H4 (cell line): ENCODE data around the gene RAPGEF3. TPM values are rescaled to one million over a fixed set of nuclear protein-coding genes. Genes with fewer than 3 reads are reported as not detected.

Source experiments
- DNase-seq: peaks from one replicate; pipeline ENCODE4 v3.0.0-alpha.2; 2015; ENCODE audit warnings: low spot score
- total RNA-seq: library from RNA; depleted of rRNA; stranded (reverse); fragments of >200 nt; shearing (Covaris generic); gene quantifications from 2 replicates; pipeline ENCODE4 v1.2.3, GENCODE V29; 2014

RAPGEF3 gene
- total RNA-seq, 1 experiment from 2014 or later: 2.0 TPM

DNA sequence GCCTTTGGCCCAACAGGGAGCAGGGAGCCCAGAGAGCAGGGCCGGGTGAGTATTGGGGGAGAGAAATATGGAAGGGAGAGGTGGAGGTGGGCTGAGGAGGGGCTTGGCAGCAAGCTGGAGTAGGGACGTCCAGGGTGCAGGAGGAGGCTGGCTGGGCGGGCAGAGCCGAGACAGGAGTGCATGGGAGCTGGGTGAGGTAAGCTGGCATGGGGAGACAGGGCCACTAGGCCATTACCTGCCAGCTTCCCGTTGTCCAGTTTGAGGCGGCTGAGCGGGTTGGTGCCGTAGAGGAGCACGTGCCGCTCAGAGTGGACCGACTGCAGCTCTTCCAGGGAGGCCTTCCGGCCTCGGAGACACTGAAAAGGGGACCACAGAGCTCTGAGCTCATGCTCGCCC is 32.7 kb upstream of the RAPGEF3 start:
- DNase-seq: no peak

DNA sequence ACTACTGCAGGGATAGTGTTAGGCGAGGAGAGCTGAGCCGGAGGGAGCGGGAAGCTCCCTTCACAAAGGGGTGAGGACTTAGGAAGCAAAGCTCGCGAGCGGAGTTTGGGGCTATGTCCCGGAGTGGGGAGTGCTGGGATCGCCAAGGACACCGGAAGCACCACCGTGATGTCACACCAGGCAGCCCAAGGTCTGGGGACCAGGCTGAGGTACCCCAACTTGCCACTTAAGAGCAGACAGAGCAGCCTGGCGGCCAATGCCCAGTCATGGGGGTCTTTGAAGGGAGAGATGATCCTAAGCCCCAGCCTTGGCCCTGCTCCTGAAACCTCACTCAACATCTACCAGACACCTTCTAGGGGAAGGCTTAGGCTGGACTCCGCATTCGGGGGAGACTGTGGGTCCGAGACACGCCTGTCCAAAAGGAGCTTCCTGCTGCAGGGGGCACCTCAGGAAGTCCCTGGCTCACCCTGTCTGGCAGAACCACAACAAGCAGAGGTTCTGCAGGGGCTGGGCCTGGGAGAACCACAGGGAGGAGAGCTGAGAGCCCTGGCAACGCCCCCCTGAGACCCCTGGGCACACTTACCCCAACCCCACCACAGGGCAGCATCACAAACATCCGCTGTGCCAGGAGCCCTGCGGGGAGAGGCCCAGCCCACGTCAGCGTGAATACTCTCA is 32.1 kb upstream of the RAPGEF3 start:
- DNase-seq: no peak

DNA sequence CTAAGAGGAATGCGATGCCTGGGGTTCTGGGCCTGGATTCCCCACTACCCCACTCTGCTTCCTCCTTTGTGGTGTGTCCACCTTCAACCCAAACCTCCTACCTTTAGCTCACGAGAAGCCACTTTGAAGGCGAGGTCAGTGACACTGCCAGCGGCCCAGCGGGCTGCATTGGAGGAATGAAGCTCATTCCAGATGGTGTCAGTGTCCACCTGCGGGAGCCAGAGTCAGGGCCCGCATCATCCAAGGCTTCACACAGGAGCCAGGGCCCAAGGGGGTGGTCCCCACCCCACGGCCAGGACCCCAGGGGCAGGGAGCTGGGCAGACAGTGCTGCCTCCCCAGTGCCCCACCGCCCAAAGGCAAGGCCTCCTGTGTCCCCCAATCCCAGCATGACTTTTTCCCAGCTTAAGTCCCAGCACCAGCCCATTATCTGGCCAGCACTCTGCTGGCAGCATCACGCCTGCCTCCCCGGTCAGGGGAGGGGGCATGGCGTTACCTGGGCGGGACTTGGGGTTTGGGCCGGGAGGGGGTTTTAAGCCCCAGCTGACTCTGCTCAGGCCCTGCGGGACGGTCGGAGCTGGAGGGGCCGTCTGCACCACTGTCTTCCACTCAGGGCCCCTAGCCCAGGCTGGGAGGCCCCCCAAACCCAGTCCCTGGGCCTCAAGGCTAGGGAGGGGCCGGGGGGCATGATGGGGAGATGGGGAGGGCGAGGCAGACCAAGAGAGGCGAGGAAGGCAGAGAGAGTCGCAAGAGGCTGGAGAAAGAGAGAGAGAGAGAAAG is 31.2 kb upstream of the RAPGEF3 start:
- DNase-seq: no peak

DNA sequence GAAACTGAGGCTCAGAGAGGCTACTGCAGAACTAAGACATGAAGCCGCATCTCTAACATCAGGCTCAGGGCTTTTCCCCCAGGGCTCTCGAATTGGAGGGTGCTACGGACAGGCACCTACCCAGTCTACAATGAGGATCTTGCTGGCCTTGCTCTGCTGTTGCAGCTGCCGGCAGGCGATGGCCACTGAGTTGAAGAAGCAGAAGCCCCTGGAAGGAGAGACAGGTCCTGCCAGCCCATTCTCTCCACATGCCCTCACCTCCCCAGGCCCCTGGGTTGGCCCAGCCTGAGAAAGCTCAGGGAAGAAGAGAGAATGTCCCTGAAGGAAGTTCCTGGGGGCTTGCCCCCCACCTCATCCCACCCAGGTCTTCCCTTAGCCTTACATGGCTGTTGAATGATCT is 30.5 kb upstream of the RAPGEF3 start:
- DNase-seq: no peak

DNA sequence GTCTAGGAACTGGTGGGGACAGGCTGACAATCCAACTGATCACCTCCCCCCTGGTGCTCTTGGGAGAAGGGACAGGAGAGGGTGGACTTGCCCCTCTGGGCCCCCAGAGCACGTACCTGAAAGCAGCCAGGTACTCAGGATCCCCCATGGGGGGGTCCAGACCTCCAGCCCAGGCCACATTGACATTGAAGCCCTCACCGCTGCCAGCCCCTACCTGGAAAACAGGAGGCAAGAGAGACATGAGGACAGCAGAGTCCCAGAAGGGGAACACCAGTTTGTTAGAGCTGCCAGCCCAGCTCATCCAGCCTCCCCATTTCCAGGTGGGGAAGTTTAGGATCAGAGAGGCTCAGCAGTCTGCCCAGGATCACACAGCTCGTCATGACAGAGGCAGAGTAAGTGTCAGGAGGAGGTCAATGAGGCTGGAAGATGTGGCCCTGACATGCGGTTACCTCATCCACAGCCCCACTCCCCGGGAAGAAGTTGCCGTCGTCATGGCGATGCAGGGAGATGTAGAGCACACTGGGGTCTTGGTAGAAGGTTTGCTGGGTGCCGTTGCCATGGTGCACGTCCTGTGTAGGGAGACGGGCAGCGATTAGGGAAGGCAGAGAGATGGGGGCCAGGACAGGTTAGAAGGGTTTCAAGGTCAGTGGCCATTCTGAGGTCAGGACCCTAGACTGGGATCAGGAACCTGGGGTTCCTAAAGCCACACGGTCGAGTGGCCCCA is 29.1 kb upstream of the RAPGEF3 start:
- DNase-seq: no peak

DNA sequence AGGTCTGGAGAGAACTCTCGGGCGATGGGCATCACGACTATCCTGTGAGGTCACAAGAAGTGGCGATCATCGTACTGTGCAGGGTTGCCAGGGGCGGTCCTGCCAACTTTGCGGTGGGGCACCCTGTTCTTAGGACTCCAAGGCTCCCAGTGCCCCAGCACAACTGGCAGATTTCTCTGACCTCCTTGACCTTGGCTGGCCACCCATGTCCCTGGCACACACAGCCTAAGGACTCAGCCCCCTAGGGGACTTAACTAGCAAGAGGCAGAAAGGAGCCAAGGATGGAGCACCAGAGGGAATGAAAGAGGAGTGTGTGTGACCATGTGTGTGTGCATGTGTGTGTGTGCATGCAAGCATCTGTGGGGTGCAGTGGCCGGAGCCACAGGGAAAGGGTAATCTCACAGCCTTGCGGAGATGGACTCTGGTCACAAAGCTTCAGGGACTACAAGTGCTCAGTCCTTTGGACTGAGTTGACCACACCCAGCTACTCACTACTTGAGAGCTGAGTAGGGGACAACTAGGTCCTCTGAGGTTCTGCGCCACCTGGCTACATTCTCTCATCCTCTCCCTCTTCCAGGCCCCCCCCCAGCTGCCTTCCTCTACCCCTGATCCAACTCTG is 28.1 kb upstream of the RAPGEF3 start:
- no peak for DNase-seq

DNA sequence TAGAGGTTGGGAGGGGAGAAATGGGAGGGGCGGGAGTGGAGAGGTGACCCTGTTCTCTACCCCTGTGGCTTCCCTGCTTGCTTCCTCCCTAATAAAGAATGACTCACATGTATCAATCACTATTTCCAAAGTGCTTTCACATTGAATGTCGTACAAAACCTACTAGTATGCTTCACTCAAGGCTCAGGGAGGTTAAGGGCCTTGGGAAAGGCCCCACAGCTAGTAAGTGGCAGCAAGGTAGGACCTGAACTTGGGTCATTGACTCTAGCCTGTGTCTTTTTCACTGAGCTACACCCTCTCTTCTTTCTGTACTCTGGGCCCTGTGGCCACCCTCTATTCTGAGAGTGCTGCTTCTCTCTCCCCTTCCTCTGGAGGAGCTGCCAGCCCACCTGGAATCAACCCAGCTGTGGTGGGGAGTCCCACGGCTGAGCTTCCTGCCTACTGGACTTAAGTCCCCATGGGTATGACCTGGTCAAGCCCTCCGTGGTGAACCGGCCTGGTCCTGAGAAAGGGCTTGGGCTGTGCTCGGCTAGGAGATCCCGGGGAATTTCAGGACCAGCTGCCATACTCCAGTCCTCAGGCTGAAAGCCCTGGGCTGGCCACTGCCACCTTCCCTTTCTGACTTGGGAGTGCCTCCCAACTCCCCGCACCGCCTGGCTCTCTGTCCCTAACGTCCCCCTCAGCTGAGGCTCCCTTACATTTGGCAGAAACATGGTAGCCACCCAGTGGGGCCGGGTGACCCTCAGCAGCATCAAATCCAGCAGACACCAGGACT is 27.4 kb upstream of the RAPGEF3 start:
- DNase-seq: no peak

DNA sequence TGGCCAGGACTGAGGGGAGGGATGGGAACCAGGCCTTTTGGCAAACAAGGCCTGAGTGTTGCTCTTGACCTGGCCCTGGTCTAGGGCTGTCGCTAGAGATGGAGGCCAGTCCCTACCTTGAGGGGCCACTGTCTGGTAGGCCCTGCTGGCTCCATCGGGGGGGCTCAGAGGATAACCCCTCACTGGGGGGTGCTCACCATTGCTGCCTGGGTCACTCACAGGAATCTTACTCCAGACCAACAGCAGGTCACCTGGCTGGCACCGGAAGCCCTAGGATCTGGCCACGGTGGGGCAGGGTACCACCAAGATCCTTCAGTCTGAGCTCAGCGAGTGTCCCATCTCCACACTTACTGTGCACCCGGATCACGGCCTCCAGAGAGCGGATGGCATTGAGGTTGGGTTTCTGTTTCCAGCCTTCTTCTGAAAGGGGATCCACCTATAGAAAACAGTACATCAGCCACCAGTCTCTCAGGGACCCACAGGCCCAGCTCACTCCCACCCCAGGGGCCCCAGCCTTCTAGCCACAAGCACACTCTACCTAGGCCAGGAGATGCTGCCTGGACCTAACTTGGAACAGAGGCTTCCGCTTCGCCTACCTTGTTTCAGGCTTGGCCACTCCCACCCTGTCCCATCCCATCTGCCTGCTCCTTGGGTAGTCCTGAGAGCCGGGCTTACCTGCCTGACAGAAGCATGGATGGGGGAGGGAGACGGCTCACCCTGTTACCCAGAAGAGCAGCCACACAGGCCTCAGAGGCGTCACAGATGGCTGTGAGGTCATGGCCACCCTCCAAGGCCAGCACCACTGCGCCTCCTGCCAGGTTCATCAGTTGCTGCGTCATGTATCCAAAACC is 26.6 kb upstream of the RAPGEF3 start:
- DNase-seq: no peak

DNA sequence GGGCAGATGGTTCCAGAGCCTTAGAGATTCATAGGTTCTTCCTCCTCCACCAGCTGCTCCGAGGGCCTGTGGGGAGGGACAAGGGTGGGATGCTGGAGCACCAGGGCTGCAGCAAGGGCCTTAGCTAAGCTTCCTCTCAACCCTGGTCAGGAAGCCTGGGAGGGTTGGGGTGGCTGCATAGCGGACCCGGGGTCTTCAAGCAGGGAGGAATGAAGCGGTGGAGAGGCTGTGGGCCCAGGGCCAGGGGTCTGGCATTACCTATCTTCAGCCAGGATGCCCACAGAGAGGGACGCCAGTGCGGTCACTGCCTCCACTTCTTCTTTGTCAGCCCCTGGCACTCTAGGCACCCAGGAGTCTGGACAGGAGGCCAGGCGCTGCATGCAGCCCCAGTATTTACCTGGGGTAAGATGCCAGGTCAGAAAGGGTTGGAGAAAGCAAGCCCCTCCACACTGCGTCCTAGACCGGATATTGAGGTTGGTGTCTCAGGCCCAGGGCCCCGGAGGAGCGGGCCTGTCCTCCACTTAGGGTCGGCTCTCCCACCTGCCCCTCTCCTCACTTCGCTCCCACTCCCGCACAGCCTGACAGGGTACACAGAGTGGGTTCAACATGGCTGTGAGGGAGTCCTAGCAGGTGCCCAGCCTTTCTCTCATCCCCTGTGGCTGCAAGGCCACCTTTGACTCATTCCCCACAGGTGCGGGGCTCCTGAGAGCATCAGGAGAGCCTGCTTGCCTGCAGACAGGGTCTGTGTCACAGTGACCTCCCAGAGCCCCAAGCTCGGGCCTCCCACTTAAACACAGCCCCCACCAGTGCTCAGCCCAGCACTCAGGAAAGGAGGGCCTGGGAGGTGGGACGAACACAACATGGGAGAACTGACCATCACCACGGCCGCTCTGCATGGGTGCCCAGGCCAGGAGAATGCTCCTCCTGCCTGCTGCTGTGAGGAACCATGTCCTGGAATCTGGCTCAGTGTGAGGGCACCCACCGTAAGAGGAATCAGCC is 25.4 kb upstream of the RAPGEF3 start:
- DNase-seq: no peak

DNA sequence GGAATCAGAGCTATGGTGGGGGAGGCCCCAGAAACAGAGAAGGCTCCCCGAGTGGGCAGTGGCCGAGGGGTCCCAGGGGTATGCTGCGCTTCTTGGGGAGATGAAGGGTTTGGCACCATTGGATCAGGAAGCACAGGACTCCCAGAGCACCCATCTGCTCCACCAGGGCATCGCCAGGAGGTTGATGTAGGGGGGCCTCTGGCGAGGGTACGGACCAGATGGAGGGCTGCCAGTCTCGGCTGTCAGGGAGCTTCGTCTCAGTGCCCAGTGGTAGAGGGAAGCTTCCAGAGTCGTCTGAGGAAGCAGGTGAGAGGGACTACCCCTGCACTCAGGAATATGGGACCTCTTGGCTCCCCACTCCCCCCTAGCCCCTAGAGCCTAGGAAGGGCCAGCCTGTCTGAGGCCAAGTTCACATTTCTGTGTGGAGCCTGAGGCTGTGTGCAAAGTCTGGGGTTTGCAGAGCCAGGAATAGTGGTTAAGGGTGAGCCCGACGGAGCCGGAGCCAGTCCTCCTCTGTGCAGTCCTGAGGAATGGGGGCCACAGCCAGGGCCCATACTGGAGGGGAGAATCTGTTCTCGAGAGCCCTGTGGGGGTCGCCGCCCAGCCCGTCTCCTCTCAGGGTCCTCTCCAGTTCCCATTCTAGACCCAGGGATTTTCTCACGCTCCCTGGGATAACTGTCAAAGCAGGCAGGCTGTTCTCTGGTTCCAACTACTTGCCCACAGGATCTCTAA is 24.5 kb upstream of the RAPGEF3 start:
- no peak for DNase-seq

DNA sequence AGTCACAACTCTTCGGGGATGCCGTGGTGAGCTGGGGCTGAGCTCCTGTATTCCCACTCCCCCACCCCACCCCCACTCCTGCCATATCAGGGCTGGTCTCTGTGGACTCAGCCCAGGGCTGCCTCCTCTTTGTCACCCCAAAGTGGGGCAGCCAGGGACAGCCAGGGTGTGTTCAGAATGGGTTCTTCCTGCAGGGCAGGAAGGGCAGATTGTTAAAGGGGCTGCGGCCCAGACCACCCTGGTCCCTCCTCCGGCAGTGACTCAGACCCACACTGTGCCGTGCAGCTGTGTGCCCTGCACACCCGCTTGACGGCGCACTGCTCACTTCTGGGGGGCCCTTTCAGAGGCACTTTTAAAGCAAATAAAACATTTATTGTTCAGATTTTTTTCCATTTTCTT is 23.7 kb upstream of the RAPGEF3 start:
- DNase-seq: no peak

DNA sequence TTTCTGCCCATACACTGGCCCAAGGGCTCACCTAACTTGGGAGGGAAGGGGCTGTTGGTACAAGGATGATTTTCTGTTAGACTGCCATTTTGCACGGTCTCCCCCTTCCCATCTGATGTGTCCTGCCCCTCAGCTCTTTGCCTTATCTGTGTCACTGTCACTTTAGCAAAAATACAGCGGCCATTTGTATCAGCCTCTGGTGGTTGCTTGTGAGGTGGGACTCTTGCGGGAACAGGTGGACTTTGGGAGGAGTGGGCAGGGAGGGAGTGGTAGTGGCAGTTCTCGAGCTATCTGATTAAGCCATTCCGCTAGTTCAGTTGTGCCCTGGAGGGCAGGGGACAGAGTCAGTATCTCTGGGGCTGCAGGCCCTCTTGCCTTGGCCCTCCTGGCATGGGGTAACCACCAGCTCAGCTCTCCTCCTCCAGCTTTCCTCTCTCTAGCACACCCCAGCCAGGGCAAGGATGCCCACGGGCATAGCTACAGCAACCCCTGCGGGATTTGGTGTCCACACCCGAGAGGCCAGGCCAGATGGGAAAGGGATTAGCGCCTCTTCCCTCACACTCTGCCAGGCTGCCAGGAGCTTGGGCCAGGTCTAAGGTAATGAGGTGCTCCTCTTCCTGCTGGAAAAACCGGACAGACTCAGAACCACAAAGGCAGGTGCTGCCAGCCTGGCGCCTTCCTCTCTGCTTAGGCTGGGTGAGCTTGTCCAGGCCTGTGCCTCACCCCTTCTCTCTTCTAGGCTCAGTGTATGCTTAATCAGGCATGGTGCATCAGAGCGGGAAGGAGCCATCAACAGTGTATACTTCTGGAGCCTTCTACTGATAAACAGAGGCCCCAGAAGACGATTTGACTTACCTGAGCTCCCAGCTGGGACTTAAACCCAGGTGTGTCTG is 23.0 kb upstream of the RAPGEF3 start:
- DNase-seq: no peak

DNA sequence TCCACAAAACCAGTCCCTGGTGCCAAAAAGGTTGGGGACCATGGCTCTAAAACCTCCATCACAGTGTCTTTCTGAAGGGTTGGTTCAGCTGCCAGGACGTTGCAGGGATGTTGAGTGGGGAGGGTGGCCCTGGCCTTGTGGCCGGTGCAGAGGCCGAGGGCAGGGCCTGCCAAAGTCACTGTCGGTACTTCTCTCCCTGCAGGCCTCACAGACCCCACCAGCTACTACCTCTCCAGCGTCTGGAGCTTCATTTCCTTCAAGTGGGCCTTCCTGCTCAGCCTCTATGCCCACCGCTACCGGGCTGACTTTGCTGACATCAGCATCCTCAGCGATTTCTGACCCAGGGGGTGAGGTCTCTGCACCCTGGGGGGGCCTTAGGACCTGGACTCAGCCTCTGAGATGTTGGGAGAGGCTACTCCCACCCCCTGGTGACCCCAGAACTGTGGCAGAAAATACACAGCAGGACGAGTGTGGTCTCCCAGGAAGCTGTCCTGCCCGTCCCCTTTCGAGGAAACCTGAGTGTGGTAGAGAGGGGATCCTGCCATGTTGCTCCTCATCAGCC is 21.3 kb upstream of the RAPGEF3 start:
- DNase-seq: no peak

DNA sequence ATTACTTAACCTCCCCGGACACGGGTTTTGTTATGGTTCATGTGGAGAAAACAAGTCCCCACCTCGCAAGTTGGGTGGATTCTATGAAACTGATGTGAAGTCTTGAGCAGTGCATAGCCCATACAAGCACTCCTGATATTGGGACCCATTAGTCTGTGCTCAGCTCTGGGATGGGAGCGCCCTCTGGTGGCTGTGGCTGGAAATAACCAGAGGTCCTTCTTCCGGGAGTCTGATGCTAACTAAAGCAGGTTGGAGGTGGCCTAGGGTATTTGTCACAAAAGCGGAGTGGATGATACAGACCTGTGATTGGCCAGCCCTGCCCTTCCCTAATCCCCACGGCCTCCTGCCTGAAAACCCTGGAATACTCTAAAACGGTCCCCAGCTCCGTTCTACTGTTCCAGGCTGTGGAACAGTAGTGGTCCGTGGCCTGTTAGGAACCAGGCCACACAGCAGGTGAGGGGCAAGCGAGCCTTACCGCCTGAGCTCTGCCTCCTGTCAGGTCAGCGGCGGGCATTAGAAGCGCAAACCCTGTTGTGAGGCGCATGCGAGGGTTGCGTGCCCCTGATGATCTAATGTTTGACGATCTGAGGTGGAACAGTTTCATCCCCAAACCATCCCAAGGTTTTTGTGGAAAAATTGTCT is 20.7 kb upstream of the RAPGEF3 start:
- DNase-seq: peak; percentile 75

DNA sequence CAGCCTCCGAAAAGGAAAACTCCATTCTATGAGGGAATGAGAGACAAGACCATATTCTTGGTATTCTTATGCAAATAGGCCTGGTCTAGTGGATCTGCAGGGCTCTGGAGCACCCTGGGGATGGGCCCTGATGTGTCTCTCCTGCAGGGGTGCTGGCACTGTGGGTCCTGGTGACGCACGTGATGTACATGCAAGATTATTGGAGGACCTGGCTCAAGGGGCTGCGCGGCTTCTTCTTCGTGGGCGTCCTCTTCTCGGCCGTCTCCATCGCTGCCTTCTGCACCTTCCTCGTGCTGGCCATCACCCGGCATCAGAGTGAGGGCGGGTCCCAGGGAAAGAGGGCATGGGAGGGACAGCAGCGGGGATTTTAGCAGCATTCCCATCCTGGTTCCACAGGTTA is 20.2 kb upstream of the RAPGEF3 start:
- no peak for DNase-seq

DNA sequence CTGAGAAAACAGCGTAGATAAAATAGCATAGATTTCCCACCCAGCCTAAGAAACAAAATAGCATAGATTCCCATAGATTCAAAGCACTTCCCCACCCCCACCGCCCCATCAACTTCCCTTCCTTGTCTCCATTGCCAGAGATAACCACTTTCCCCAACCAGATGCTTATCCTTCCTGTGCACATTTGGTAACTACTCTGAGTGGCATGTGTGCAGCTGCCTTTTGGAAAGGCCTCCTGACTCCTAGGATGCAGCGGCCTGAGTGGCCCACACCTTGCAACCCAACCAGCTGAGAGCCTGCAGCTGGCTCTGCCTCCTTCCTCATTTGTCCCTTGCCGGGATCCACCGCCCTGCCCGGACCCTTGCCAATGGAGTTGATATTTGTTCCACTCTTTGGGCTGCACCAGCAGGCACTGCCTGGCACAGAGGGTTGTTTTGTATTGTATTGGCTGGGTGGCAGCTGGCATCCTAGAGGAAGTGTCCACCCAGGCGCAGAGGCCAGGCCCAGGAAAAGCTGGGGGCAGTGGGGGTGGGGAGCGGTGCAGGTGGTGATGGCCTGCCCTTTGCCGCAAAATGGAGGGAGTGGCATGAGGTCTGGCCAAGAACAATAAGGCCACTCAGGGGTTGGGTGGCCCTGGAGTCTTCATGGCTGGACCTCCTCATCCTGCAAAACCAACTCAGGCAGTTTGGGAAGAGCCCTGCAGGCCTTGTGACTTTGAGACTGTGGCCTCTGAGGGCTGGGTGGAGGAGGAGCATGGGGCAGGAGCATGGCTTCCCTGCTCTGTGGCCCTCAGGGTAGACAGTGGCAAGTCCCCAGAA is 19.3 kb upstream of the RAPGEF3 start:
- DNase-seq: no peak
